Measurements from ENCODE around the gene LMX1B.

LMX1B gene

DNA sequence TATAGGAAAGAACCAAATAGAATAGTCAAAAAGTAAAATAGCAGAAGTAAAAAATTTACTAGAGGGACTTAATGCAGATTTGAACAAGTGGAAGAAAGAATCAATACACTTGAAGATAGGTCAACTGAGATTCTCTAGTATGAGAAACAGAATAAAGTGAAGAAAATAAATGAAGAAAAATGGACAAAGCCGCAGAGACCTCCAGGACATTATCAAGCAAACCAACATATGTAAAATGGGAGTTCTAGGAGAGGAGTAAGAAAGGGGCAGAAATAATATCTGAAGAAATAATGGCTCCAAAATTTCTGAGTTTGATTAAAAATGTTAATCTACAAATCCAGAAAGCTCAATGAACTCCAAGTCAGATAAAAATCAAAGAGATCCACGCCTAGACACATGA lies 121.1 kb downstream of the LMX1B start:
- no peak for DNase-seq (ENCODE audit: low read depth in 1 of 2, low spot score in 1 of 2)

DNA sequence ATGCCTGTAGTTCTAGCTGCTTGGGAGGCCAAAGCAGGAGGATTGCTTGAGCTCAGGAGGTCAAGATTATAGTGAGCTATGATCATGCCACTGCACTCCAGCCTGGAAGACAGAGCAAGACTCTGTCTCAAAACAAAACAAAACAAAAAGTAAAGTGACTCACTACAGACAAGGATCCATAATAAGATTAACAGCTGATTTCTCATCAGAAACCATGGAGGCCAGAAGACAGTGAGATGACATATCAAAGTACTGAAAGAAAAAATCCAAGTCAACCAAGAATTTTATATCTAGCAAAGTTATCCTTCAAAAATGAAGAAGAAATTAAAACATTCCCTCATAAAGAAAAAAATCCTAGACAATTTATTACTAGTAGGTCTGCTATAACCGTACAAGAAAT lies 121.8 kb downstream of the LMX1B start:
- DNase-seq (ENCODE audit: low read depth in 1 of 2, low spot score in 1 of 2): no peak

DNA sequence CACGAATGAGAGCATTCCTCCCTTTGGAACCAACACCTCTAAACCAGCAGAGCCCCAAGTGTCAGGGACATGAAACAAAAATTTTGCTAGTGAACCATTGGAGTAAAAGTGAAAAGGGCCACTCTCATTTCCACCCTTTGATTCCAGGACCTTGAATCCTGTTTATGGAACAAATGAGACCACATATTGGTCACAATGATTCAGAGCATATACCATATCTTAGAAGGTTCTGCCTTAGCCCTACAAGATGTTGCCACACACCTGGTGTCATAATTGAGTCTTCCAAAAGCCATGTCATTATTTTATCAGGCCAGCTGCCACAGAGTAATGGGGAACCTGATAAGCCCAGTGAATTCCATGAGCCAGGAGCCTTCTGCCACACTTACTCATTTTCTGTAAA lies 124.8 kb downstream of the LMX1B start:
- no peak for DNase-seq (ENCODE audit: low read depth in 1 of 2, low spot score in 1 of 2)

DNA sequence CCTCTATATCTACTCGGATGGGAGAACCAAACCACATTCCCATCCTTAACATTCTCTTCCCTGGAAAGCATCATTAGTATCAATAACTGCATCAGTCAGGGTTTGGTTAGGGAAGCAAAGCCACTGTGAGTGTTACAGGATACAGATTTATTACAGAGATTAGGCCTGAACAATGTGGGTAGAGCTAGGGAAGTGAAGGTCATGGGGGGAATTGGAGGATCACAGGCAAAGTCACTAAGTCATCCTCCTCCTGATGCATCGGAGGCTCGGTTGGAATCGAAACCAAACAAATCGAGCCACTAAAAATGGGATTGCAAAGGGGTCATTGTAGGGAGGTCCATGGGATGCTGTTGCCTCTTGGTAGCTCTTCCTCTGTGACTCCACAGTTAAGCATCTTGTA lies 129.3 kb downstream of the LMX1B start:
- no peak for DNase-seq (ENCODE audit: low read depth in 1 of 2, low spot score in 1 of 2)

DNA sequence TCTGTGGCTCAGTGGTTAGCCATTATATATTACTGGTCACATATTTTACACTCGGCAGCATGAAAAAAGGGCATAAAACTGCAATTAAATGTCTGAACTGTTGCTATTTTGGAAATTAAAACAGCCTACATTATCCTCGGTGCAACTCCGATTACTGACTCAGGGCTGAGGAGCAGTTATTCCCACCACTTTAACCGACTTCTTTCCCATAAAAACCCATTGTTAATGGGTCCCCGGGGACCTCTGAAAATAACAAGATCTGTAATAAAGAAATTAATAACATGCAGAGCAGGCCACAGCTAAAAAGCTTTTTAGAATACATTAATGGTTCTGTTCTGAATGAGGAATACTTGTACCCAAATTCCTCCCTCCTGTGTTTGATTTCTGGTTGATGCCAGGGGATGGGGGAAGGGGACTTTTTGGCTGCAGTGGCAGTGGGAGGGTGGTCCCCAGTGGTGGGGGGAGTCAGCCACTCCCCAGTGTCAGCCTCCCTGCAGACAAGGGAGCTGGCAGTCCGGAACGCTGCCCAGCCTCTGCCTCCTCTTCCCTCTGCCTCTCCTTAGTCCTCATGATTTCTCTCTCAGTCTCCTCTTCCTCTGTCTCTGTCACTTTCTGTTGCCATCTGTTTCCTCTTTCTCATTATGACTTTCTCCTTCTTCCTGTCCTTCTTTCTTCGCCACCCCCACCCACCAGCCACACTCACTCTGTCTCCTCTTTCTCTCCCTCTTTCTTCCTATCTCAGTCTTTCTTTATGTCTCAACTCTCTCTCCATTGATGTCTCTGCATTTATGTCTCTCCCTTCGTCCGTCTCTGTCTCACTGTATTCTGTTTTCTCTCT lies 132.1 kb downstream of the LMX1B start:
- no peak for DNase-seq (ENCODE audit: low read depth in 1 of 2, low spot score in 1 of 2)

Measured in stimulated activated CD4-positive, alpha-beta T cell treated with anti-CD3 and anti-CD28 coated beads, Interleukin-15, amount 100 ng/mL, for 1 hour (primary cell).